GM21529 (cell line): ENCODE data around the gene DIPK1B.

Experiments used
- ATAC-seq: cut with Tn5 transposase; IDR thresholded peaks from one replicate; pipeline ENCODE4 v1.9.1; 2021; ENCODE audit not compliant: unreplicated experiment

DIPK1B gene

DNA sequence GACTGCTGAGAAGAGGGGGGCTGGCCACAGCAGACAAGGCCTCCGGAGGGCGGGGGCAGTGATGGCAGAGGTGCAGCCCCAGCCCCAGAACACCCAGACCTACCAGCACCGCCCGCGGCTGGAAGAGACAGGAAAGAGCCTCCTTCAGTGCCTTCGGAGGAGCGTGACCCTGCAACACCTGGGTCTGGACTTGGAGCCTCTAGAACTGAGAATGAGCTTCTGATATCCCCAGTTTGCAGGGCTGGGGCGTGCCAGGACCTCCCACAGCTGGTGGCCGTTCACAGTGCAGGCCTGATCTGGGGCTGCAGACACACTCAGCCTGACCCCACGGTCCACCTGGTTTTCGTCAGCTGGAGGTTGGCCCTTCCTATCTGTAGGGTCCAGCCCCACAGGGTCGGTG, 21.2 kb downstream of the DIPK1B start:
- no peak for ATAC-seq

DNA sequence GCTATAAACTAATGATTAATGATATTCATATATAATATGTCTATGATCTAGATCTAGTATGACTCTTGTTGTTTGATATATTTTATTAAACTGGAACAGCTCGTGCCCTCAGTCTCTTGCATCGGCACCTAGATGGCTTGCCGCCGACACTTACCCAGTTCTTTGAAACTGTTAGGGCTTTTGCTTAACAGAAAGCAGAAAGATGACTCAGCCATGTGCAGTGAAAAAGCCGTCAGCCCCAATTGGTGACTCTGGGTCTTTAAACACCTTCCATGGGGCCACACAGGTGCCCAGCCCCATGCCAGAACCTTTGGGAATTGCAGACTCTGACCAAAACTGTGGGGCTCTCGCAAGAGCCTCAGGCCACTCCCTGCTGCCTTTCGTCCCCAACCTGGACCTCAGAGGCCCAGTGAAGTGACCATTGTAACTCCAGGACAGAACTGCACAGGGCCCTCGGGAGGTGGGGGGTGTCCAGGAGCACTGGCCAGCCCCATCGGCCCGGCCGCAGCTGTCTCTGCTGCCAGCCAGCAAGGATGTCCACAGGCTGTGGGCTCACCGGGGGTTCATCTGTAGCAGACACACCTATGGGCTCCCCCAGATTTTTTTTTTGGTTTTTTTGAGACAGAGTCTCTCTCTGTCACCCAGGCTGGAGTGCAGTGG, 22.6 kb downstream of the DIPK1B start:
- ATAC-seq: no peak

- no peak for ATAC-seq
These were observed 23.6 kb downstream of the DIPK1B start for GRCh38 chr9:136735812-136736480.

DNA sequence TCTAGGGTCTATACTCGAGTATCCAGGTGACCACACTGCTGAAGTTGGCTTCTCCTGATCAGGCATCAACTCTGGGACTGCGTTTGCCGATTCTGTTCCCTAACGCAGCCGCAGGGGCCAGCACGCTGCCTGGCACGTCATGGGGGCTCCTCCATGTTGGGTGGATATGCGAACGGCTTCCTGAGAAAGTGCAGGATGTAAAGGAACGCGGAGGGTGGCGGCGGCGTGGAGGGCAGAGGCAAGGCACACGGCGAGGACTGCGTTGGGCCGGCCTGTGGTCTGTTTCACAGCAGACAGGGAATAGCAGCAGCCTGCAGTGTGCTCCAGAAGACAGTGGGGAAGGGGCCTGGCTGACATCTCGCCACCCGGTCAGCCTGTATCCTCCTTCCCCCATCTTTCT, 26.6 kb downstream of the DIPK1B start:
- no peak for ATAC-seq

- no peak for ATAC-seq
These were observed 27.1 kb downstream of the DIPK1B start for GRCh38 chr9:136739509-136739908.

- ATAC-seq: no peak
These were observed 27.7 kb downstream of the DIPK1B start for GRCh38 chr9:136740069-136740468.

DNA sequence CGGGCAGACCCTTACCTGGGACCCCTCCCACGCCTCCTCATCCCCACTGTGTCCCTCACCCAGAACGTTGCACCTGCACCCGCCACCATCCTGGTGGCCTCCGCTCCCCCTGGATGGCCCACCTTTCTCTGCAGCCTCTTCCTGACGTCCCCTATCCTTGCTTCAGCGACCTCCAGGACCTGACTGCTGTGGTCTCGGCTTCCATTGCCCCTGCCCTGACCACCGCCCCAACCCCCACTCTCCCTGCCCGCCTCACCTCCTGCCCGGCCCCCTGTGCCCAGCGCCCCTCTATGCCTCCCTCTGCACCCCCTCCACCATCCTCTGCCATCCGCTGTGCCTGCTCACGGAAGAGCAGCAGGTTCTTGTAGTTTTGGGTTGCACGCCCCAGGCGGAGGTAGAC, 28.1 kb downstream of the DIPK1B start:
- no peak for ATAC-seq

DNA sequence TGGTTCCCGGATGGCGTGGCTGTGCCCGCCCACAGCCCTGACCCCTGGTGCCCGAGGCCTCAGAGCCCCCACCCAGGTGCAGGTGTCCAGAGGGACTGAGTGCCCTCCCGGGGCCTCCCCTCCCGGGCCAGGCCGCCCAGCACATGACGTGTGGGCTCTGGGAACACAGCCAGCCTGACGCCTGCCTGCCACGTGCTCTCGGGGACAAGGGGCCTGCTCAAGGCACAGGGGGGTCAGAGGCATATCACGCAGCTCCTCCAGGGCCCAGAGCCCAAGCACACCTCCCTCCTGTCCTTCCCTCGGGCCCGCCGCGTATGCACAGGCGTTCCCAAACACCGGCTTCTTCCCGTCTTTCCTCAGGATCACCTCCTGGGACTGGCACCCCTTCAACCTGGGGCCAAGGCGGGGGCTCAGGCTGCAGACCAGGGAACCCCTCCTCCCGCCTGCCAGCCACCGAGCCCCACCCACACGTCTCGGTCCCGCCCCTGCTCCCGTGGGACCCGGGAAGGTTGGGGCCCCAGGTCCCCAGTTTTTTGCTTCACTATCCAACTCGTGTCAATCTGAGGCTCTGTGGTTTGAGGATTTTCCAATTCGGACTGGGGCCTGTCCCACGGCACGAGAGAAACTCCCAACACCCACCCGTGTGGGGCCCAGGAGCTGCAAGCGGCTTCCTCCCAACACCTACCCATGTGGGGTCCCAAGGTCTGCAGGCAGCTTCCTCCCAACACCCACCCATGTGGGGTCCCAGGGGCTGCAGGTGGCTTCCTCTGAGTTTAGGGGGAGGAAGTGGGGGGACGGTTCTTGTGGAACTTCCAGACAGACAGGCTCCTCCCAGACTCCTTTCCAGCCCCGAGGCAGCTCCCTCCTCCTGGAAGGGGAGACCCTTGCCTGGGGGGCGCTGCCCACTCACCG, 28.9 kb downstream of the DIPK1B start:
- ATAC-seq: no peak

- ATAC-seq: no peak
These were observed 29.7 kb downstream of the DIPK1B start for GRCh38 chr9:136741883-136742571.

DNA sequence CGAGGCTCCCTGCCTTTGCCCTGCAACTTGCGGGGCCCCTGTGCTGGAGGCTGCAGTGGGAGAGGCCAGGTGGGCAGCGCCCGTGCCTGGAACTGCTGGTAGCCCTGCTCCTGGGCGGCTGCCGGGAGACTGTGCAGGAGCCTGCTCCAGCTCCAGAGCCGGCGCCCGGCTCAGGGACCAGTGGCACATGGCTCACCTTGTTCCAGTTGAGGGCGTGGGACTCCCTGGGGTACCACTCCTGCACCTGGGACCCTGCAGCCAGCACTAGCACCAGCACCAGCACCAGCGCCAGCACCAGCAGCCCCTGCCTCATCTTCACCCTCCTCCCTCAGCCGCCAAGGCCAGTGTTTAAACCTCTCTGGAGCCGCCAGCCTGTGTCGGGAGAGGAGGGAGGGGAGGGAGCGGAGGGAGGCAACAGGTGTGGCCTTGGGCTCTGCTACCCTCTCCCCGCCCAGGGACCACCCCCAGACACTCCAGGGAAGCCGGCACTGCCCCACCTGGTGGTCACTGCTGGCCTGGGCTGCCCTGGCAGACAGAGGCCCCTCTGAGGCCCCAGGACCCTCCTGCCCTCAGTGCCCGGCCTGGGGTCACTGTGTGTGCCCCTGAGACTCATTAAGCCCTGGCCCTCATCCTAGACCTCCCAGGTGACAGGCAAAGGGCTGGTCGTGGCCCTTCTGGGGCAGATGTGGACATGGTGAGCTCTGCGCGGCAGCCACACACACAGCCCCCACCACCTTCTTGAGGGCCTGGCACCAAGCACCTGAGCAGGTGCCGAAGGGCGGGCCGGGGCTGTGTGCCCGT, 30.4 kb downstream of the DIPK1B start, which contains the start of gene LCN10:
LCN10 (minus strand) TSS at position 350 of the 801 bp plus-strand sequence; CDS start at position 313, 37 bp downstream.
- ATAC-seq: no peak

GRCh38 chr9:136743639-136744211, 31.4 kb downstream of the DIPK1B start:
- no peak for ATAC-seq

GRCh38 chr9:136744773-136745172, 32.4 kb downstream of the DIPK1B start:
- ATAC-seq: no peak

- ATAC-seq: no peak
These were observed 33.2 kb downstream of the DIPK1B start for GRCh38 chr9:136745389-136746154.

- ATAC-seq: no peak
These were observed 33.8 kb downstream of the DIPK1B start for GRCh38 chr9:136746155-136746490.

- no peak for ATAC-seq
These were observed 34.2 kb downstream of the DIPK1B start for GRCh38 chr9:136746621-136747020.

DNA sequence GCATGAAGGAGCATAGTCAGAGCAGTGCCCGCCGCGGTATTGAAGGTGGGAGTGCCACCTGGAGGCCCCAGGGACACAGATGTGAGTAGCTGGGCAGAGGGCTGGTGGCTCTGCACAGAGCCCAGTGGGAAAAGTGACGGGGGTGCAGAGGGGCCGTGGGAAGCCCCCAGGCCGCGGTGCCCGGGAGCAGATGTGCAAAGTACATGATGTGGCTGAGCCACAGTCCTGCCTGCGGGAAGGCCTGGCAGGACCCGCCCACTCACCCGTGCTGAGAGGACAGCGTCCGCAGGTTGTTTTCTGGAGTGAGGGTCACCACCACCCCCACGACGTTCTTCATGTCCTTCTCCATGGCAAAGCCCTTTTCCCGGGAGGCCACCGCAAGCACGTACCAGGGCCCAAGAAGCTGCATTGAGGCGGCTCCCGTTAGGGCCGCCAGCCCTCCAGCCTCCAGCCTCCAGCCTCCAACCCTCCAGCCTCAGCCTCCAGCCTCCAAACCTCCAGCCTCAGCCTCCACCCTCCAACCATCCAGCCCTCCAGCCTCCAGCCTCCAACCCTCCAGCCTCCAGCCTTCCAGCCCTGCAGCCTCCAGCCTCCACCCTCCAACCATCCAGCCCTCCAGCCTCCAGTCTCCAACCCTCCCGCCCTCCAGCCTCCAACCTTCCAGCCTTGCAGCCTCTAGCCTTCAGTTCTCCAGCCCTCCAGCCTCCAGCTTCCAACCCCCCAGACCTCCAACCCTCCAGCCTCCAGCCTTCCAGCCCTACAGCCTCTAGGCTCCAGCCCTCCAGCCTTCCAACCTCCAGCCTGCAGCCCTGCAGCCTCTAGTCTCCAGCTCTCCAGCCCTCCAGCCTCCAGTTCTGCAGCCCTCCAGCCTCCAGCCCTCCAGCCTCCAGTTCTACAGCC, 35.0 kb downstream of the DIPK1B start:
- no peak for ATAC-seq

DNA sequence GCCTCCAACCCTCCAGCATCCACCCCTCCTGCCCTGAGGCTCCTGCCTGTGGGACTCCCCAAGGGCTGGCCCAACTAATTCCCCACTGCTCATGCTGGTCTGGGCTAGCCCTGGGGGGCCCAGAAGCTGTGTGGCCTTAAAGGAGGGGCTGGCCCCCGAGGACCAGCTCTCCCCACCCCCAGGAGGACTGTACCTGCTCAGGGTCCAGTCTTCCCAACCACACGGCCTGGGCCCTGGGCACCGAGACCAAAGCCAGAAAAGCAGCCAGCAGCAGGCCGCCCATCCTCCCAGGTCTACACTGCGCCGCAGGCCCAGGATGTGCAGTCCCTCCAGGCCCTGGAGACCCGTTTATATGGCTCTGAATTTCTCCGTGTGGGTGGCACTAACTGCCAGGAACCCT, 35.8 kb downstream of the DIPK1B start, which contains the start of gene LCN6:
LCN6 (minus strand) TSS at position 325 of the 400 bp plus-strand sequence; CDS start at position 283, 42 bp downstream.
- no peak for ATAC-seq
